ENCODE results near the gene MAB21L4.

The MAB21L4 gene

DNA sequence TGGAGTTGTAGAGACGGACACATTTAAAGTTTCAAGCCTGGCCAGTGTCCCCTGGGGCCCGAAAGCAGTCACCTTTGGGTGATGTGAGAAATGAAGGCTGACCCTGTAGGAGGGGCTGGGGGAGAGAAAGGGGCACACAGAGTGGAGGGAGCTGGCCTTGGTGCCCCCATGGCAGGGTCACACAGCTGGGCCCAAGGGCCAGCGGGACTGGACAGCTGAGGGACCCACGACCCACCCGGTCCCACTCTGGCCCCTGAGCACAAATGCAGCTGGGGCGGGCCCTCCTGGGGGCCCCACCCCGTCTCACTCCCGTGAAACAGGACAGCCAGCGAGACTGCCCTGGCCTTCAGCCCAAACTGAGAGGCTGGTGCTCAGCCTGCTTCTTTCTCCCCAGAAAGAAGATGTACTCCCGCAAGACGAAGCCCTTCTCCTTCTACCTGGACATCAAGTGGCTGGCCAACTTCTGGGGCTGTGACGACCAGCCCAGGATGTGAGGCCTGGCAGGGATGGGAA lies 21.2 kb downstream of the MAB21L4 start:
- no peak overlapping the region for H3K4me3 ChIP-seq (ENCODE audit: low read depth, low read length)
- TF ChIP-seq, protein P1, sequence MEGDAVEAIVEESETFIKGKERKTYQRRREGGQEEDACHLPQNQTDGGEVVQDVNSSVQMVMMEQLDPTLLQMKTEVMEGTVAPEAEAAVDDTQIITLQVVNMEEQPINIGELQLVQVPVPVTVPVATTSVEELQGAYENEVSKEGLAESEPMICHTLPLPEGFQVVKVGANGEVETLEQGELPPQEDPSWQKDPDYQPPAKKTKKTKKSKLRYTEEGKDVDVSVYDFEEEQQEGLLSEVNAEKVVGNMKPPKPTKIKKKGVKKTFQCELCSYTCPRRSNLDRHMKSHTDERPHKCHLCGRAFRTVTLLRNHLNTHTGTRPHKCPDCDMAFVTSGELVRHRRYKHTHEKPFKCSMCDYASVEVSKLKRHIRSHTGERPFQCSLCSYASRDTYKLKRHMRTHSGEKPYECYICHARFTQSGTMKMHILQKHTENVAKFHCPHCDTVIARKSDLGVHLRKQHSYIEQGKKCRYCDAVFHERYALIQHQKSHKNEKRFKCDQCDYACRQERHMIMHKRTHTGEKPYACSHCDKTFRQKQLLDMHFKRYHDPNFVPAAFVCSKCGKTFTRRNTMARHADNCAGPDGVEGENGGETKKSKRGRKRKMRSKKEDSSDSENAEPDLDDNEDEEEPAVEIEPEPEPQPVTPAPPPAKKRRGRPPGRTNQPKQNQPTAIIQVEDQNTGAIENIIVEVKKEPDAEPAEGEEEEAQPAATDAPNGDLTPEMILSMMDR (IDR thresholded peaks at IDR 0.05; ENCODE audit: low read depth, low read length, missing control alignments) = no peak
- DNase-seq (ENCODE audit: low read depth) = no peak

DNA sequence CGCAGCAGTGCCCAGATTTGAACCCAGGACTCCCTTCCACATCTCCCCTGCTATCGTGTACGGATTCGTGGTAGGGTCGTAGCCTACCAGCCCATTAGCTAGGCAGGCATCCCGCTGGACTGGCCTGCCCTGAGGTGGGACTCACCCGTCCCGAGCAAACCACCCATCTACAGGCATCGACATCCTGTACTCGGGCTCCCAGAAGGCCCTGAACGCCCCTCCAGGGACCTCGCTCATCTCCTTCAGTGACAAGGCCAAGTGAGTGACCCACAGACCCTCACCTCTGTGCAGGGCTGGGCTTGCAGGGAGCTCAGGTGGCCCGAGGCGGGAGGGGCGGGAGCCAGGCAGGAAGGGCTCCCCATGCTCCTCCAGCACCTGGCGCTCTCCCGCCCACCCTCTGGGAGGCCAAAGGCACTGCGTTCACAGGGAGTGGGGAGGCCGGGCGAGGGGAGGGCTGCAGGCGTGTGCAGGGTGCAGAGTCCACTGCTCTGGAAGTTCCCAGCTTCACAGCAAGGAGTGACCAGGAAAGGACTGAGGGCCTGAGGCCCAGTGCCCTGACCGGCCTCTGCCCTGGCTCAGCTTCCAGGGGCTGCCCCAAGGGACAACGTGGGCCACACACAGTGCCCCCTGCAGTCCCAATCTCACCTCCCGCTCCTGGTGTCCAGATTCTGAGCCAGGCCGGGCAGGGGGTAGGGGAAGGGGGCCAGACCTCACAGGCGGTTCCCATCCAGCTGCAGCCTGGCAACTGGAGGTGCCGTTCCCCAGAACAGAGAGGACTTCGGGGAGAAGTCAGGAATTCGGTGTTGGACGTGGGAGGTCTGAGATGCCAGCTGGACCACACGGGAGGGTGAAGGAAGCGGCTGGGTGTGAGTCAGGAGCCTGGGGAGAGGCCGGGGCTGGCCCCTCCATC lies 21.9 kb downstream of the MAB21L4 start:
- DNase-seq (ENCODE audit: low read depth) = no peak
- no peak overlapping the region for H3K4me3 ChIP-seq (ENCODE audit: low read depth, low read length)
- TF ChIP-seq, protein P1 (IDR thresholded peaks at IDR 0.05; ENCODE audit: low read depth, low read length, missing control alignments) = no peak

DNA sequence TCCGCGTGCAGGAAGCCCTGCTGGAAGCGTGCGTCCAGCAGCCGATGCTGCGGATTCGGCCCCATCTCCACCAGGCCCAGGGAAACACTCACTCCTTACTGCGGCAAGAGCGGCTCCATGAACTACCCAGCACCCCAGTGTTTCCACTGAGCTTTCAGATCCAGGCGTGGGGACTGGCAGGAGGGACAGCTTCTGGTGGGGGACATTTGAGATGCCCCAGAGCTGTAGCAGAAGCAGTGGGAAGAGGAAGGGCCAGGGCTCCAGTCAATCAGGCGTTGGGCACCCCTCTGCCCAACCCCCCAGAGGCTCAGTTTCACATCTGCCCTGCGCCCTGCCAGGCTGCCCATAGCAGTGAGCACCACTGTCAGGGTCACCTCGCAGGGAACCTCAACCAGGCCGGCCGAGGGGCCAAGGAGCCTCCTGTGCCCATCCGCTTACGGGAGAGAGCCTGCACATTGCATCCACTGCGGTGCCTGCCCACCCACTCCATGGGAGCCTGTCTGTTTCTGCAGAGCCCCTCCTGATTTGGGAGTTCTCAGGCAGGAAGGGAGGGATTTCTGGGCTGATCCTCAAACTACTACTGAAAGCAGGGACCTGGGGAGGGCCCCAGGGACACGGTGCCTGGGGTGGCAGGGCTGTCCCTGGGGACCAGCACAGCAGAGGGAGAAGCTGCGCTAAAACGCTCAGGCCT lies 22.7 kb downstream of the MAB21L4 start:
- TF ChIP-seq, protein P1 (IDR thresholded peaks at IDR 0.05; ENCODE audit: low read depth, low read length, missing control alignments) = no peak

DNA sequence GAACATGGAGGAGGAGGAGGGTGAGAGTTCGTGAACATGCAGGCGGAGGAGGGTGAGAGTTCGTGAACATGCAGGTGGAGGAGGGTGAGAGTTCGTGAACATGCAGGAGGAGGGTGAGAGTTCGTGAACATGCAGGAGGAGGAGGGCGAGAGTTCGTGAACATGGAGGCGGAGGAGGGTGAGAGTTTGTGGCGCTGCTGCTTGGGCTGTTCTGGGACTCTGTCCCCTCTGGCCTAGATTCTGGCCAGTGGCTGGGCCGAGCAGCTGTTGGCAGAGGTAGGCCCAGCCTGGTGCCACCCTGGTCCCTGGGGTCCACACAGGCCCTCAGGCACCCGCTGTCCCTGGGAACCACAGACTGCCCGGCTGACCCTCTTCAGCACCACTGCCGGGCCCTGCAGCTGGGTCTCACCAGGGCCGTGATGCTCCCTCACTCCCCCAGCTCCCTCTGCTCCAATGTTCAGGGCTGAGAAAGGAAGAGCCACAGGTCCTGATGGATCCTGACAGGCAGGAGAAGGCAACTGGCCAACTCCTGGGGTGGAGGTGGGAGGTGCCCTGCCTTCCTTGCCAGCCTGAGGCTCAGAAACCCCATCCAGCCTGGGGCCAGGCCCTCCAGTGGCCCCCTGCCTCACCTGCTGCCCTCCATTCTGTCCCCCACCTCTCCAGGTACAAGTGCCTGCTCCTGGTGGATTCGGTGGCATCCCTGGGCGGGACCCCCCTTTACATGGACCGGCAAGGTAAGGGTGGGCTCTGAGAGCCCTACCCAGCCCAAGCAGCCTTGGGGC lies 23.4 kb downstream of the MAB21L4 start:
- no peak overlapping the region for H3K4me3 ChIP-seq (ENCODE audit: low read depth, low read length)
- TF ChIP-seq, protein P1 (IDR thresholded peaks at IDR 0.05; ENCODE audit: low read depth, low read length, missing control alignments) = no peak
- DNase-seq (ENCODE audit: low read depth) = no peak

More for the DNA sequence above, 22.7 kb downstream of the MAB21L4 start:
- no peak for DNase-seq (ENCODE audit: low read depth)
- no peak overlapping the region for H3K4me3 ChIP-seq (ENCODE audit: low read depth, low read length)

DNA sequence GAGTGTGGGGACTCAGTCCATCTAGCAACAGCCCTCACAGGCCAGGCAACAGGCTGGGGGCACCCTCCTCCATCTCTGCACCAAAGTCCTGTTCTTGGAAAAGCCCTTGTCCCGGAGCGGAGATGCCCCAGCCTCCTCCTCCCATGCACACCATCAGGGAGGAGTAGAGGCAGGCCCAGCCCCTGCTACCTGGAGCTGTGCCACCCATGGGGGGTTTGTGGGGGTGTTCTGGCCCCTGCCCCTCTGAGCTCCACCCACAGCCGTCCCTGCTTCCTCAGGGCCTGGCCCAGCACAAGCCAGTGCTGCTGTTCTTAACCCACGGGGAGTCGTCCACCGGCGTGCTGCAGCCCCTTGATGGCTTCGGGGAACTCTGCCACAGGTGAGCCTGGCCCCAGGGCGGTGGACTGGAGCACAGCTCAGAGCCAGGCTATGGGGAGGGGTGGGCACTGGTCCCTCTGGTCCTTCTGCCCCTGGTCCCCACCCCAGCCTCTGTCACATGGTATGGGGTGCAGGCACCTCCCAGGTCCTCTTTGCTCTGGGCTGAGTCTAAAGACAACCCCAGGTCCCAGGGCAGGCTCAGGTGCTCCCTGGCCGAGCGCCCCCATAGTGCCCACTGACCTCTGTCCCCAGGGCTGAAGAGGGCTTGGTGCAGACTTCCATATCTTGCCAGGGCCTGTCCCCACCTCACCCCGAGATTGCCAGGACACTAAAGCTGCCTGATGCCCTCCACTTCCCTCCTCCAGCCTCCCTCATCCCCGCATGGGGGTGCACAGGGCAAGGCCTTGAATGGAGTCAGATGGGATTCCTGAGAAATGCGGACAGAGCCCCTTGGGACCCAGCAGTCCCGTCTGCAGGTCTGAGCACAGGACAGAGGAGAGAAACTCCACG lies 24.6 kb downstream of the MAB21L4 start:
- TF ChIP-seq, protein P1 (IDR thresholded peaks at IDR 0.05; ENCODE audit: low read depth, low read length, missing control alignments) = no peak
- no peak for DNase-seq (ENCODE audit: low read depth)
- no peak overlapping the region for H3K4me3 ChIP-seq (ENCODE audit: low read depth, low read length)
